PFSK-1 (cell line): ENCODE data around the gene OTUD4.

Experiments
- FOXP2 ChIP-seq: optimal IDR thresholded peaks from 2 replicates; pipeline ENCODE3; 2011; ENCODE audit warnings: borderline replicate concordance, control low read depth, inconsistent platforms; ENCODE audit not compliant: insufficient read depth; ENCODE audit errors: extremely low read length, extremely low read depth
- POLR2AphosphoS5 ChIP-seq: IDR thresholded peaks from 2 replicates; pipeline ENCODE4 v1.6.1; 2012; ENCODE audit warnings: low read depth, mild to moderate bottlenecking, control low read depth, low read length, moderate library complexity
- REST ChIP-seq, 2 experiments: IDR thresholded peaks; 2 replicates each; pipeline versions ENCODE4 v1.6.1 to v1.8.0; 2011 to 2012; ENCODE audit warnings: low read depth in 2 of 2, low read length in 2 of 2, control low read depth in 1 of 2, inconsistent platforms in 1 of 2, mild to moderate bottlenecking in 1 of 2, moderate library complexity in 1 of 2; ENCODE audit not compliant: insufficient read depth in 1 of 2
- SIN3A ChIP-seq: IDR thresholded peaks from 2 replicates; pipeline ENCODE4 v1.6.1; 2012; ENCODE audit warnings: mild to moderate bottlenecking, low read length, moderate library complexity, borderline replicate concordance; ENCODE audit not compliant: insufficient read depth
- TAF1 ChIP-seq: IDR thresholded peaks from 2 replicates; pipeline ENCODE4 v1.6.1; 2012; ENCODE audit warnings: low read length, control low read depth, borderline replicate concordance; ENCODE audit not compliant: insufficient read depth

The OTUD4 gene

GRCh38 chr4:145130130-145130529, 50.3 kb downstream of the OTUD4 start:
- no peak for TF ChIP-seq SIN3A
- TF ChIP-seq REST (IDR thresholded peaks at IDR 0.05; ENCODE audit: insufficient read depth in 1 of 2, low read depth in 2 of 2, low read length in 2 of 2): no peak
- TF ChIP-seq FOXP2: no peak
- TF ChIP-seq POLR2AphosphoS5: no peak
- TF ChIP-seq TAF1: no peak

- TF ChIP-seq POLR2AphosphoS5: no peak
These were observed 55.0 kb downstream of the OTUD4 start for GRCh38 chr4:145125396-145125795.

GRCh38 chr4:145108128-145108527, 72.3 kb downstream of the OTUD4 start:
- no peak for TF ChIP-seq REST (IDR thresholded peaks at IDR 0.05; ENCODE audit: insufficient read depth in 1 of 2, low read depth in 2 of 2, low read length in 2 of 2)
- TF ChIP-seq TAF1: no peak
- TF ChIP-seq FOXP2: no peak

GRCh38 chr4:145107126-145107525, 73.3 kb downstream of the OTUD4 start:
- no peak for TF ChIP-seq REST (IDR thresholded peaks at IDR 0.05; ENCODE audit: insufficient read depth in 1 of 2, low read depth in 2 of 2, low read length in 2 of 2)
- no peak for TF ChIP-seq SIN3A
- TF ChIP-seq TAF1: no peak
- TF ChIP-seq POLR2AphosphoS5: no peak
- TF ChIP-seq FOXP2: no peak

GRCh38 chr4:145103496-145103895, 76.9 kb downstream of the OTUD4 start:
- no peak for TF ChIP-seq REST (IDR thresholded peaks at IDR 0.05; ENCODE audit: insufficient read depth in 1 of 2, low read depth in 2 of 2, low read length in 2 of 2)
- TF ChIP-seq TAF1: no peak
- TF ChIP-seq FOXP2: no peak
- no peak for TF ChIP-seq SIN3A
- TF ChIP-seq POLR2AphosphoS5: no peak

- TF ChIP-seq REST (IDR thresholded peaks at IDR 0.05; ENCODE audit: insufficient read depth in 1 of 2, low read depth in 2 of 2, low read length in 2 of 2) (no peak), TAF1 (no peak)
These were observed 77.8 kb downstream of the OTUD4 start for GRCh38 chr4:145102619-145103018.
